Fibroblast of skin of left quadriceps (primary cell): ENCODE results near the gene ADGRE3.
"Not testable (repeated sequence)": the region's sequence is repeated elsewhere in the genome, so short reads cannot be mapped to it uniquely, and the experiment has no call there.

Experiments
- DNase-seq, 2 experiments: peaks; one replicate each; pipeline ENCODE4 v3.0.0-alpha.2; 2013; ENCODE audit warnings: low read depth in 2 of 2

Gene ADGRE3

DNA sequence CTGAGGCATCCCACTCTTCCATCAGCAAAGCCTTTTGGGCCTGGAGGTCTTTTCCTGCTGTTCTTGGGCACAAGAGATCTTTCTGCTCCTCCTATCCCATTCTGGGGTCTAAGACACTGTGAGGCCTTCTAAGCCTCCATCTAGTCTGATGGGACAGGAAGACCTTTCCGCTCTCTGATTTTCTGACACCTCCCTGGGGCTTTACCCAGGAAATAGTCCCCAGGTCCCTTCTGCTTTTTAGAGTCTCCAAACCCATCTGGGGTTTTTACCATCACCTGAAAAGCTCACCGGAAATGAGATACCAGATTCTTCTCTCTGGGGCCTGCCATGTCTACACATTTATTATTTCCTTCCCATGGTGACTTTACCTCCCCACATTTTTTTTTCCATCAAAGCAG, 70.7 kb downstream of the ADGRE3 start:
- no peak for DNase-seq

DNA sequence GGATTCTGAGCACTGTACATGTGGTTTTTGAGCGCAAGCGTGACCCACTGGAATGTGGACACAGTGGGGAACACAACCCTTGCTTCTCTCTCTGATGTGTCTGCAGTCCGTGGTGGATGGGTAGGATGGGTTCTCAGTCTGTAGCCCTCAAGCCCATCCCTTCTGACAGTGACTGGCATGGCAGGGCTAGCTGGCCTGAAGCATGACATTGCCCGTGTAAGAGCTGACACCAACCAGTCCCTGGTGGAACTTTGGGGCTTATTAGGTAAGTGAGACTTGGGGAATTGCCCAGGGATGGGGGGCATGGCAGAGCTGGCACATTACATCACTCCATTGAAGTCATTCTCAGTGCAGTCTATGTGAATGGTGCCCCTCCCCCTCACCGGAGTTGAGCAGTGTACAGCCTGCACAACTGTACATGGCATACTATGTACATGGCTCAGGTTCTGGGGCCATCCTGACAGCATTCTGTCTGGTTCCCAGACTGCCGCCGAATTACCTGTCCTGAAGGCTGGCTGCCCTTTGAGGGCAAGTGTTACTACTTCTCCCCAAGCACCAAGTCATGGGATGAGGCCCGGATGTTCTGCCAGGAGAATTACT, 75.0 kb downstream of the ADGRE3 start:
- no peak for DNase-seq

DNA sequence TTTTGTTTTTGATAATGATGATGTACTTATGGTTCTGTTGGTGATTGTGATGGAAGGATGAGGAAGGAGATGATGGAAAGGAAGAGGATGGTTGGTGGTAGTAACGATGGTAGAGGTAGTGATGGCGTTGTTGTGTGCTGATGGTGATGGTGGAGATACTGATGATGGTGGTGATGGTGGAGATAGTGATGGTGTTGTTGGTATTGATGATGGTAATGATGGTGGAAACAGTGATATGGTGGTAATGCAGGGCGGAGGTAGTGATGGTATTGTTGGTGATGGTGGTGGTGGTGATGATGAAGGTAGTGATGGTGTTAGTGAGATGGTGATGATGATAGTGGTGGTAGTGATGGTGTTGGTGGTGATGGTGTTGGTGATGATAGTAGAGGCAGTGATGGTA, 79.1 kb downstream of the ADGRE3 start:
- DNase-seq: no peak

DNA sequence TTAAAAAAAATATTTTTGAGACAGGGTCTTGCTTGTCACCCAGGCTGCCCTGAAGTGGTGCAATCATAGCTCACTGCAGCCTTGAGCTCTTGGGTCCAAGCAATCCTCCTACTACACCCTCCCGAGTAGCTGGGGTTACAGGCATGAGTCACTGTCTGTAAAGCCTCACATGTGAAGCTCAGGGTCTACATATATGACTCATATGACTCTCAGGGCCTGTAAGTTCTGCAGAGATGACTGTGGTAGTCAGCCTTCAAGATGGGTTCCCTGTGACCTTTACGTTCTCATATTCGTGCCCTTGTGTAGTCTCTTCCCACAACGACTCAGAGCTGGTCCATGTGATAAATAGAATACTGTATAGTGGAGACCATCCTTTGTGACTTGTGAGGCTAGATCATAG, 85.2 kb downstream of the ADGRE3 start:
- not testable (repeated sequence) for DNase-seq

- peak; percentile 1 to 7 for DNase-seq
These were observed 89.5 kb downstream of the ADGRE3 start for GRCh38 chr19:14585187-14585586.

DNA sequence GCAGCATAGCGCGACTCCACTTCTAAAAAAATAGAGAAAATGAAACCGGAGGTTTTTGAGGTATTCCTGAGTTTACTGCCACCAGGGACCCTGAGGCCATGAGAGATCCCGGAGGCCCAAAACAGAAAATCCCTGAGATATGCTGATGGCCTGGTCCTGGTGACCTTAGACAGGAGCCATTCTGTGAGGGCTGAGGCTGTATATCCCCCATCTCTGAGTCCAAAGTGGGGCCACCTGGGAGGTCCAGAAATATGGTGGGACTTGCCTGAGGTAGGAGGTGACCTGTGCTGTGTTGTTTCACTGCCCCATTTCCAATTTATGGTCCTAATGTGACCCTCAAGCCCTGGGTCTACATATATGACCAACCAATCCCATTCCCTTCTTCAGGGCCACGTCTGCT, 90.3 kb downstream of the ADGRE3 start:
- DNase-seq: not testable (repeated sequence)

GRCh38 chr19:14582894-14583340, 91.7 kb downstream of the ADGRE3 start, which contains the start of gene CLEC17A:
Gene CLEC17A, plus strand, starts transcription at chr19:14583084. Its CDS starts 77 bp downstream, at chr19:14583161.
- DNase-seq: no peak

GRCh38 chr19:14580623-14581237, 93.9 kb downstream of the ADGRE3 start:
- no peak for DNase-seq

DNA sequence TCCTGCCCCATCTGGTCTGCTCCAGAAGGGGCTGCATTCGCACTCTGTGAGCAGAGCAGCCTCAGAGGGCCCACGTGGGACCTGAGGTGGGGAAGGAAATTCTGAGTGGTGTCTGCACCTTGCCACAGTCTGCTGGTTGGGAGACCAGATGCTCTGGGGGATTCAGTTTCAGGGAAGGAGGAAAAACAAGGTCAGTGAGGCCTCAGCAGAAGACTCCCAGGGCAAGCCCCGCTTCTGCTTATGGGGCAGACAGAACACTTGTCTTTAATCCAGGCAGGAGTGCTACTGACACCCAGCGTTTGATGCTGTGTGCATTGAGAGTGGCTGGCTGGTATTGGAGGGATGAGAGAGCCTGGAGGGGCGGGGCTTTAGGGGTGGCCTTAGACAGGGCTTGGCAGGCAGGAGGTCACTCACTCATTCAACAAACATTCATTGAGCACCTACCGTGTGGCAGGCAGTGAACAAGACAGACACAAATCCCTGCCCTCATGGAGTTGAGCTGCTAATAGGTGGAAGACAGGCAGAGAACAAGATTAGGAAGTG, 96.7 kb downstream of the ADGRE3 start:
- DNase-seq: no peak

GRCh38 chr19:14577264-14577663, 97.4 kb downstream of the ADGRE3 start:
- DNase-seq: no peak

- DNase-seq: no peak
These were observed 98.3 kb downstream of the ADGRE3 start for GRCh38 chr19:14576363-14576762.

GRCh38 chr19:14575428-14575980, 99.1 kb downstream of the ADGRE3 start:
- DNase-seq: no peak

DNA sequence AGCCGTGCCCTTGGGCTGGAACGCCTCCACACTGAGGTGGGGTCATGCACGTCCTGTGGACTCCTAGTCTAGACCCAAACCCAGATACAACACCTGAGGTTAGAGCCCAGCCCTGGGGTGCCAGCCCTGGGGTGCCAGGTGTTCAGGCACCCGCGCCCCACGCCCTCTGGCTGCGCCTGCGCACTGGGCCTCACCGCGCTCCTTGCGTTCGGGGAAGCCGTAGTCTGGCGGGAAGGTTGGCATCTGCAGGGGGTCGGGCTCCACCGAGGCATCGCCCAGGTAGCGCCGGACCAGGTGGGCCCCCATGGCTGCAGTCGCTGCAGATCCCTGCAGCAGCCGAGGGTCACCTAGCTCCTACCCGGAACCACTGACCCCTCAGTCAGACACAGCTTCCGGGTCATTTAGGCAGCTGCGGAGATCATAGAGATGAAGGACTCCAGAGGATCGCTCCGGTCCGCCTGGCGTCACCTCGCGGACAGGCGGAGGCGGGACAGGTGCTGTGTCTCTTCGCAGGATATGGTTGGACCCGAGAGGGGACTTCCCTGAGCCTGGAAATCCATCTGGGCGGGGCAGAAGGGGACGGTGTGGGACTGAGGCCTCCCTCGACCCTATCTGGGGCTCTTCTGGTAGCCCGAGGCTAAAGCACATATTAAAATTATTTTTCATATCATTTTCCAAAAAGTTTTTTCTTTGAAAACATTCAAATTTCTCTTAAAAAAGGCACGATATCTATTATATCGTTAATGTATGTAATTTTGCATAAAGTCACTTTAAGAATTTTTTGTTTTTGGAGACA, 102.8 kb downstream of the ADGRE3 start, which contains the start of gene NDUFB7:
Gene NDUFB7, minus strand, starts transcription at position 372 of the 796 bp plus-strand sequence. Its CDS starts 66 bp downstream, at position 306.
- DNase-seq: peak; percentile 81 to 84

DNA sequence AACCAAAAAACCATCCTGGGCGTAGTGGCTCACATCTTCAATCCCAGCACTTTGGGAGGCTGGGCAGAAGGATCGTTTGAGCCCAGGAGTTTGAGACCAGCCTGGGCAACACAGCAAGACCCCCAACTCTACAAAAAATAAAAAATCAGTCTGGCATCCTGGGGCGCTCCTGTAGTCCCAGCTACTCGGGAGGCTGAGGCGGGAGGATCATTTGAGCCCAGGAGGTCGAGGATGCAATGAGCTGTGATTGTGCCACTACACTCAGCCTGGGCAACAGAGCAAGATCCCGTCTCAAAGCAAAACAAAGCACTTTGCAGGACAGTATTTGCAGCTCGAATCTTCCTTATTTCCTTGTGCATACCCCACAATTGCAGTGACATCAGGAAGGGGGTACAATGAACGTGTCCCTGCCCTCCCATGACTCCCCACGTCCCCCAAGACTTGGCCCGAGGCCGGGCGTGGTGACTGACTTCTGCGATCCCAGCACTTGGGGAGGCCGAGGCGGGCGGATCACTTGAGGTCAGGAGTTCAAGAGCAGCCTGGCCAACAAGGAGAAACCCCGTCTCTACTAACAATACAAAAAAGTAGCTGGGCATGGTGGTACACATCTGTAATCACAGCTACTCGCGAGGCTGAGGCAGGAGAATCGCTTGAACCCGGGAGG, 103.6 kb downstream of the ADGRE3 start:
- no peak for DNase-seq
